TTC549 (cell line): Measurements from ENCODE around the gene NTM.

Experiments used
- FAIRE-seq: peaks from 2 replicates; lab custom pipeline; 2012; peaks lifted over from hg19 to GRCh38; lab: Jason Lieb, UNC

The NTM gene

DNA sequence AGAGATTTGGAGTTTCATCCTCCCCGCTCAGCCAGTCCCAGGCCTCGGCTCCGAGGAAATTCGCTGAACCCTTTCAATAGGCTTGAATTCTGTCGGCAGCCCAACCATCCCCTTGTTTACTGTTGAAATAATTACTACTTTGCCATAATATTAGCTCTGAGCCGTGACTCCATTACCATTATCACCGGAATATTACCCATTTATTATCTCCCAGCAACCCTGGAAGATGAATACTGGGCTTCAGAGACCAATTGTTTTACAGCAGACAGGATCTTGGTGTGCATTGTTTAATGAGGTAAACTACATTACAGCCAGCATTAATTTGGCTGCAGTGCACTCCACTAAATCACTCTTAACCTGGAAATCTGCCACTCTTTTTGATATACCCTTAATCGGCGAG is 867.4 kb downstream of the NTM start:
- FAIRE-seq = no peak

- no peak for FAIRE-seq
Measured at GRCh38 chr11:132238331-132238866, 868.0 kb downstream of the NTM start.

DNA sequence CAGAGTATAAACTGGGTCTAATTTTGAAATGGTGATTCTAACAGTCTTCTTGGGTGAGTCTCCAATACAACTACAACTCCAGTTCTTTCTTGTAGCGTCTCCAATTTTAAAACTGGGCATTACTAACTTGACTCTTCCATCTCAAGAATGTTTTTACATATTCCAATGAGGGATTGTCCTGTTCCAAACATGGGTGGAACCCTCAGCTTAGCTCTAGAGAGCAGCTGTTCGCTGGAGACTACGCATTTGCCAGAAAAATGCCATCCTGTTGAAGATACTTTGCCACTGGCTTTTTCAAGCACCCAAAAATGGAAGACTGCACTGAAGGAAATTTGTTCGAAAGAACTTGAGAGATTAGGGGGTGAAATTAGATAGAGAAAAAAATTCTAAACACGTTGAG is 870.0 kb downstream of the NTM start:
- no peak for FAIRE-seq

DNA sequence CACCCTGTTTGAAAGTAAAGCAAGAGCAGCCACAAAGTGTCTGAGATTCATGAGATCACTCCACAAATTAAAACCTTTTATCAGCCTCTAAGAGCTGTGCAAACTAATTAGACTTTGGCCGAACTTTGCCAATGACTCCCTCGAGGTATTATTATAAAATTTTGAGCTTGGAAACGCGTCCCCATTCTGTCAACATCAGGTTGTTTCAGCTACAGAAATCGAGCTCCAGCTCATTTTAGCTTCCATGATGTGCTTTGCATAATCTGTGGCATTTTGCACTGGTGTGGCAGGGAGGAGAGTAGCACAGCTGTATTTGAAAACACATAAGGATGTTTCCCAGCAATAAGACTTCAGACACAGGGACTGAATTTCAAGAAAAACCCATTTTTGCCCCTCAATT is 872.2 kb downstream of the NTM start:
- FAIRE-seq = no peak

GRCh38 chr11:132244846-132245245 is 874.4 kb downstream of the NTM start:
- FAIRE-seq = no peak

DNA sequence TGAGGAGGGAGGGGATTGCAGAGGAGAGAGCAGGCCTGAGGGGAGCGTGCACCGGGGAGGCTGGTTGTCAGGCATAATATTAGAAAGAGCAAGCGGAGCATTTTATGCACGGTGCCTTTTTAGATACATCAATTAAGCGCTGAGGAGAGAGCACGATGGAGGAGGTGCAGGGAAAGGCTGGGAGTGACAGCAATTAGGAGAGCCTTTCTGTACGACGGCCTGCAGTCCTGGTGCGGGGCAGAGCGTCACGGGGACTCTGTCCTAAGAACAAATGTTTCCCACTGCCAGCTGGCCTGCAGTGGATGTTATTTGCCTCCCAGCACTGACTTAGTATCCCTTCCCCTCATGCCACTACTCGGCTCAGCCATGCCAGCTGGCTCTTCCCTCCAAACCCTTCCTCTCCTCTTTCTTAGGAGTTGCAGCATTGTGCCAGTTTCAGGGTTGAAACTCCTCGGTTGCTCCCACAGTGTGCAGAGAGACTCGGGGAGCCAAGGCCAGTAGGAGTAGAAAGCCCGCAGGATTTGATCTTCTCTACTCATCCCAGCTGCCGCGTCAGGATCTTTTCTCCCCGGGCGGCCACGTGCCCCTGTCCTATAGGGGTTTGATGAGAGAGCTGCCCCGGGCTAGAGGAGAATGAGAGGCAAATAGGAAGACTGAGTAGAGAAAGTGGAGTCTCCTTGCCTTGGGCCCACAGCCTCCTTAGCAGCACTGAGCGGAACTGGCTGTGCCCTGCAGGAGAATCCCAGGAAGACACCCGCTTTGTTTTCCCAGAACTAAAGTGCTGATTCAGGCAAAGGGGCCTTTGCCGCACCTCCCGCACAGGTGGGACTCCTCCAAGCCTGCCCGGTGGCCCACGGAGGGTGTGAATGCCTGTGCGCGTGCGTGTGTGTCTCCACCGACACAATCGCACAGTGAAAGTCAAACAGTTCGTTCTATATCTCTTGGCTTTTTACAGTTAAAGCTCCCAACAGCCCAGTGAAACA is 875.3 kb downstream of the NTM start:
- FAIRE-seq = no peak

- no peak for FAIRE-seq
Measured at GRCh38 chr11:132248580-132248979, 878.2 kb downstream of the NTM start.

- no peak for FAIRE-seq
Measured at GRCh38 chr11:132249256-132249655, 878.8 kb downstream of the NTM start.

DNA sequence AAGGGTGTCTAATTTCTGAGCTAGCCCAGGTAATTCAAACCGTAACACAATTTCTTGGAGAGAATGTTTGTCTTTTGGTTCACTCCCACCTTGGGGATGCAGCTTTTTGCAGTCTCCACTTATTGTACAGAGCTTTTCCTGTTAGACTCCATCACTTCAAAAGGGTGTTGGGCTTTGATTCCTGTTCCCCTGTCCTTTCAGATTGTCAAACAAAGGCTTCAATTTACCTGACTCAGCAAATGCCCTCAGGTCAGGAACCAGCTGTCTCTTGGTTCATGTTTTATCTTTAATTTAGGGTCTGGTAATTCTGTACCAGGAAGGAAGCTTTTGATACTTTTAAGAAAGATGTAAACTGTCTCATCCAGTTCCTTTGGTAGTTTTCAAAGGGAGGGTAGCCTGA is 880.6 kb downstream of the NTM start:
- FAIRE-seq = no peak

DNA sequence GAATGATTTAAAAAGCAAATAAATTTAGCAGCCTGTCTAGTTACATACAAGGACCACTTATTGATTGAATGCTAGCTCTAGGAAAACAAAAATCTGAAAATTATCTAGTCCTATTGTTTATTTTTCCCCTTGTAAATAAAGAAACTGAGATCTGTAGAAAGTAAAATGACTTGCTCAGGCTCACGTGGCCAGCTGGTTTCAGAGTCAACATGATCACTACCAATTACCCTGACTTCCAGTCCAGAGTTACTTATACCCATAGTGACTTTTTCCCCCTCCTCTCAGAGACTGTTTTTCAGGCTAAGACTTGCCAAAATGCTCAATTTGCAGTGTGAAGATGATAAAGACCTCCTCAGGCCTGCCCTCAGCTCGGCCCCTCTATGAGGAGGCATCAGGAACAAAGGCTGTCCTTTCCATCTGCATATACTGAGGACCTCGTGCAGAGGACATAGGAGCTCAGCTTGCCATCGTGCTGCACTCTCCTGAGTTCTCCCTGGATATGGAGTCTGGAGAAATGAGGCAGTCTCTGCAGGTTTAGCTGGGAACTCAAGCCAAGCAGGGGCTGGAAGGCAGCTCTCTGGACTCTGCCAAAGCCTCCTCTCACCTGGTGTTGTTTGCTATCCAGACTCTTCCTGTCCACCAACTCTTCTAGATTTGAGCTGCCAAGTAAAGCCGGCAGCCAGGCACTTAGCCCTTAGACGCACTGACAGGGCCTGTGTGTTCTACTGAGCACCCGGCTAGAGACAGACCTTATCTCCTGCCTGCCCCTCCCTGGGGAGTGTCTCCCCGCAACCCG is 883.3 kb downstream of the NTM start:
- no peak for FAIRE-seq

DNA sequence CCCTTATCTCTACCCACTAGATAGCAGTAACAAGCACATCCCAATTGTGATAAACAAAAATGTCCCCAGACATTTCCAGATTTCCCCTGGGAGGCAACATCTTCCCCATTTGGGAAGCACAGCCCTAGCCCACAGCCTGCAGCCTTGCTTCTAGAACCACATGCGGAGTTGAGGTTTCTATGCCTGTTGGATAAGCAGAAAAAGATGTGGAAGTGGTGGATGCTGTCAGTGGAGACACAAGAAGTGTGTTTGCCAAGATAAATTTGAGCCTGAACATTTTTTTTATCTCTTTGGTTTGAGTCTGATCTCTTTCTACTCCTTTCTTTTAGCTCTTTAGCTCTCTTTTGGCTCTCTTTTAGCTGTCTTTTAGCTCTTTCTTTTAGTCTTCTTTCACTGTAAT is 884.5 kb downstream of the NTM start:
- no peak for FAIRE-seq

DNA sequence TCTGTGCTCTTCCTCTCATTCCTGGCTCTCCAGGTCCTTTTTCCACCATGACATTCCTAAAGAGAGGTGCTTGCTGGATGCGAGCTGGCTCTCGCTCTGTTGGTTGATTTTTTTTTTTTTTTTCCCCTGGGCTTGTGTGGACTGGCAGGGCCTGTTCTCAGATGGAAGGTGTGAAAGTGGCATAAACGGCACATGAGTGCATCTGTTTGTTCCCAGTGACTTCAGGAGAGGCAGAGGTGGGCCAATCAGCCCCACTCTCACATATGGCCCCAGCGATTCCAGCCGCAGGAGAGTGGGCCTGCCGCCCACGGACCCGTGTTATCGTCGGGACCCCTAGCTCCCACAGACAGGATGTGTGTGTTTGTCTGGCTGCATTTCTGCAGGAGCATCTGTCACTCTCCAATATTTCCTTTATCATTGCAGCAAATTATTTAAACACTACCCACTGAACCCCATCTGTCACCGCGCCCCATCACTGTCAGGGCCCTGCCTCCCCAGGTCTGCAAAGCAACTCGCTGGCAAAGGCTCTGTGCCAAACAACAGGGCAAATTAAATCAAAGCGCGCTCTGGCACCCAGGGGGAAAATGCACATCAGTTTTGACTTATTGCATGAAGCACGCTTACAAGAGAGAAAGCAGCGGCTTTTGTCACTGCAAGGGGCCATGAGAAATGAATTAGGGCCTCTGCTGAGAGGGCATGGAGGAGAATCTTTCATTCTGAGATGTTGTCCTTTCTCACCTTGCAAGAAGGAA is 886.3 kb downstream of the NTM start:
- no peak for FAIRE-seq

DNA sequence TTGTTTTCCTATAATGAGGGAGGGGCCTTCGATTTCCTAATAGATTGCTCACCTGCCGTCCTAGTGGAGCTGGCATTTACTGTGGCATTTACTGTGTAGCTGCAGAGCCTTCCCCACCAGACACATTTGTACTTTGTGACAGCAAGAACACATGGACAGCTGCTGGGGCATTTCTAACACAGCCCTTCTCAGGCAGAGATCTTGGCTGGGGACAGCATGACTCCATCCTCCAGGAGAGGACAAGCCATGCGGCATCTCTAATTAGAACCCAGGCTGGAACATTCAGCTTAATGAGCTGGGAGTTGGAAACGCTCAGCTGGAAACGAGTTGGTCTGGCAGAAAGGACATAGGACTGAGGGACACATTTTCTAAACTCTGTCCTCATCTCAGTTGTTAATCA is 887.5 kb downstream of the NTM start:
- no peak for FAIRE-seq

DNA sequence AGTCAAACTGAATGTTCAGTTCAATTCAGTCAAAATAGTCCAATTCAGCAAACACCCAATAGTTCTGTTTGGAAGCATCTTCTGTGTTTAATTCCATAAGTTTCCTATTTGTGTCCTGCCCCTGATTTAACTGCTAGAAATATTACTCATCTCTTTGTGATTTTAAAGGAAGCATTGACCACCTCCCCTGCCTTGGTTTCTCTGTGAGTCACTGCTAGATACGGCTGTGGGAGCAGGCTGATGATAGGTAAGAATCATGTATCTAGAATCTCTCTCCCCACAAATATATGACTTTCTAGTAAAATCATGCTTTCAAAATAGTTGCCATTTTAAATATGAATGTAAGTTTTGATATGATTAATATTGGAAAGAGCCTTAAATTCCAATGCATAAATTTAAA is 888.5 kb downstream of the NTM start:
- no peak for FAIRE-seq

GRCh38 chr11:132260636-132261035 is 890.2 kb downstream of the NTM start:
- FAIRE-seq = no peak

- FAIRE-seq = no peak
Measured at GRCh38 chr11:132263241-132263640, 892.8 kb downstream of the NTM start.

DNA sequence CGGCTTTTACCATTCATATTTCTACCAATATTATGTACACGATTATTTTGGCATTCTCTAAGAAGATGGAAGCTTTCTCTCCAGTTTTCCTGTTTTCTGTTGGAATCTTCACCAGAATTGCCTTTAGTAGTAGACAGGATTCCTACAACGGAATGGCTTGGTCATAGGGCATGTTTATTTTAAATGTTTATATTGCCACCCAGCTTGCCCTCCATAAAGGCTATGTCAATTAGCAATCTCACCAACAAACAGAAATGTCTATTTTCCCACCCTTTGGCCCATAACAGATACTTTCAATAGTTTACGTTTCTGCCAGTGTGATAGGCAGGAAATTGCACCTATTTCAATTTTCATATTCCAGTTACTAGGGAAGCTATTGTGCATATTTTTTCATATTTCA is 893.5 kb downstream of the NTM start:
- FAIRE-seq = no peak

DNA sequence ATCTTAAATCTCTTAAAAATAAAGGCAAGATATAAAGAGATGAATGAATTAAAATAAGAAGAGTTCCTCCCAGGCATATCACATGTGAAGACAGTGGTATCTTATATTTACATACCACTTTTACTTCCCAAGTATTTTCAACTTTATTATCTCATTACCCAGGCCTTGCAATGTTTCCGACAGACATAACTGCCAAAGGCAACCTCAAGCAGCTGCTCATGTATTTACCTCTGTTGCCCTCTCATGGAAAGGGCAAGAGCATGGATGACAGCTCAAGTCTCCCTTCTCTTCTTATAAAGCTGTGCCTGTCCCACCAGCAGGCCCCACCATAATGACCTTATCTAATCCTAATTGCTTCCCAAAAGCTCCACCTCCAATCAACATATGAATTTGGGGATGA is 894.2 kb downstream of the NTM start:
- no peak for FAIRE-seq

DNA sequence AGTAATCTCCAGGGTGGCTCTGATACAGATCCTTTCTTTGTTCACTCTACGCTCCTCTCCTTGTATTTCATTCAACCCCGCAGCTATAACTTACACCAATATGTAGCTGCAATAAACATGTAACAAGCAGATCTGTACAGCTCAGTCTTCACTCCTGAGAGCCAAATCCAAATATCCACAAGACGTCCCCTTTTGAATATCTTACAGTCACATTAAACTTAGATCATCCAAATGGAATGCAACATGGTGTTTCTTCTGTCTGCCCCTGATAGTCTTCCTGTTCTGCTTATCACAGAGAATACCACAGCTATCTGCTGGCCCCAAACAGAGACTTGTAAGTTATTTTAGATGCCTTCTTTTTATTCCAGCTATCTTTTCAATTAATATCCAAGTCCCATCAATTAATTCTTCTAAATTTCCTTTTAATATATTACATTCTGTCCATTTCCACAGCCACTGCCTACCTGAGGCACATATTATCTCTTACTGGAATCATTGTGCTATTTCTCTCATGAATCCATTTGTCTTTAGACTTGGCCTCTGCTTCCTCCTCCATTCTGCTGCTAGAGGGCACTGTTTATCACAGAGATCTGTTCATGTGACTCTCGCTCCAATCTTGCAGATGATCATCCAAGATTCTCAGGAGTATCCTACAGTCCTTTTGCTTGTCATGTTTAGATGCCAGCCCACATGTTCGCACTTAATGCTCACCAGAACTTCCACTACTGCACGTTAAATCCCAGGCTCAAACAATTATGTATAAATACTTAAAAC is 908.6 kb downstream of the NTM start:
- FAIRE-seq = no peak

DNA sequence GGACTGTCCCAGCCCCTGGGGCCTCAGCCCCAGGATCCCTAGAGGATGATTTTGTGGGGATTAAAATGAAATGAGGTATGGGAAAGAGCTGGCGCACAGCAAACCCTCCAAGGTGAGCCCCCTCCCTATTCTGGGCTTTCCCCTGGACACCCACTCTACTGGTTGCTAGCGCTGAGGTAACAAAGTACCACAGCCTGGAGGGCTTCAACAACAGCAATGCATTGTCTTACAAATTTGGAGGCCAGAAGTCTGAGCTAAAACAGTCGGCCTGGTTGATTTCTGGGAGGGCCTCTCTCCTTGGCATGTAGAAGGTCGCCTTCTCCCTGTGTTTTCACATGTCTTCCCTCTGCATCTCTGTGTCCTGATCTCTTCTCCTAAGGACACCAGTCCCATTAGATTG is 913.6 kb downstream of the NTM start:
- no peak for FAIRE-seq

DNA sequence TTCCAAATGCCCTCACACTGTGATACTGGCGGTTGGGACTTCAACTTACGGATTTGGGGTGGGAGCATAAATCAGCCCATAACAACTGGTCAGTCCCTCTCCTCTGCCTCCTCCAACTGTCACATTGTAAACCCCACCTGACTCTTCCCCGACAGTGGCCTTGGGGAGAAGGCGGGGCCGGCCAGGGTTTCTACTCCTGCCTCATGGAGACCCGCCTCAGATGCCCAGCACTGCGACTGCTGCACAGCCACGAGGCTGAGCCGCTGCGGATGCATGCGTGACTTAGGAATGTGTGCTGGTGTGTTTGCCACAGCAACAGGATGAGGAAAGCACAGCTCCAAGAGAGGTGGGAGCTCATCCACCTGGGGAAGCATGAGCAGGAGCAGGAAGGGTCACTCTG is 914.2 kb downstream of the NTM start:
- no peak for FAIRE-seq

DNA sequence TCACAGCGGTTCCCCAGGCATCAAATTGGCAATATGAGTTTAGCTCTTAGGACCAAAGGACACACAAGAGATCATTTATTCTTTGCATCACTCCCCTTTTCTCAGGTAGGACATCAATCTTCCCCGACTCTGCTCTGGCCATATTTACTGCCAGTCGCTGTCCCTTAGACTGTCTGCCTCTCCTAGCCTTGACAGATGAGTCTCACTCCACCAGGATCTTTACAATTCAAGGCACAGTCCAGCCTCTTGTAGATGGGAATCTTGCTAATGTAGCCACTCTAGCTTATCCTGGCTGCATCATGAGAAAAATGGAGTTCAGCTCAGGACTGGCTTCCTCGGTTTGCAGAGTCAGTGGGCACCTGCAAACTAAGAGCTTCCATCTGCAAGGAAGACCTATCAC is 915.2 kb downstream of the NTM start:
- FAIRE-seq = no peak
